Activated CD4-positive, alpha-beta T cell treated with anti-CD3 and anti-CD28 coated beads, Interleukin-2, amount 10 ng/mL, durations not matched to agents 24 days and 14 days (primary cell): Measurements from ENCODE around the gene CYLD. TPM values are rescaled to one million over a fixed set of nuclear protein-coding genes. Genes with fewer than 3 reads are reported as not detected.

Experiments
- DNase-seq: peaks from one replicate; pipeline ENCODE4 v3.0.0; 2022
- H3K27ac Mint-ChIP-seq: one replicate; pipeline ENCODE4 v1.8.0; 2022; ENCODE audit warnings: mild to moderate bottlenecking, mixed read lengths
- H3K27me3 Mint-ChIP-seq: one replicate; pipeline ENCODE4 v1.8.0; 2022; ENCODE audit warnings: mixed read lengths
- H3K36me3 Mint-ChIP-seq: one replicate; pipeline ENCODE4 v1.8.0; 2022; ENCODE audit warnings: low read depth, mild to moderate bottlenecking, mixed read lengths
- H3K4me1 Mint-ChIP-seq: one replicate; pipeline ENCODE4 v1.8.0; 2021; ENCODE audit warnings: mixed read lengths
- H3K4me3 Mint-ChIP-seq: one replicate; pipeline ENCODE4 v1.8.0; 2022; ENCODE audit warnings: mild to moderate bottlenecking, moderate library complexity, mixed read lengths
- H3K9me3 Mint-ChIP-seq: one replicate; pipeline ENCODE4 v1.8.0; 2021; ENCODE audit warnings: mixed read lengths
- intact Hi-C: fragments of 100-400 bp; cut with micrococcal nuclease; formaldehyde crosslinking; loops from one replicate; pipeline ENCODE4 v1.15.1; 2023
- total RNA-seq: library from RNA; stranded (reverse); gene quantifications from 2 replicates; pipeline ENCODE4 v1.2.3, GENCODE V29; 2022

The CYLD gene
- total RNA-seq, 1 donor from 2014 or later = 178 TPM

GRCh38 chr16:50835358-50836060 is 93.6 kb downstream of the CYLD start:
- intact Hi-C loops = no loop called here

GRCh38 chr16:50836121-50836621 is 94.3 kb downstream of the CYLD start:
- no peak overlapping the region for H3K27ac Mint-ChIP-seq
- H3K27me3 Mint-ChIP-seq = peaks cover 15% of the 10 kb centered on the region
- intact Hi-C loops = no loop called here
- no peak overlapping the region for H3K4me3 Mint-ChIP-seq
- no peaks in the 10 kb centered on the region for H3K9me3 Mint-ChIP-seq
- peaks cover 9% of the 10 kb centered on the region for H3K4me1 Mint-ChIP-seq
- no peak for DNase-seq
- no peaks in the 10 kb centered on the region for H3K36me3 Mint-ChIP-seq

More at GRCh38 chr16:50835358-50836060, 93.6 kb downstream of the CYLD start:
- H3K9me3 Mint-ChIP-seq = no peaks in the 10 kb centered on the region
- H3K36me3 Mint-ChIP-seq = no peaks in the 10 kb centered on the region
- H3K27me3 Mint-ChIP-seq = peaks cover 9% of the 10 kb centered on the region
- no peak for DNase-seq
- peaks cover 3% of the 10 kb centered on the region for H3K4me1 Mint-ChIP-seq
- no peak overlapping the region for H3K27ac Mint-ChIP-seq
- no peak overlapping the region for H3K4me3 Mint-ChIP-seq

GRCh38 chr16:50837324-50837723 is 95.4 kb downstream of the CYLD start:
- no peaks in the 10 kb centered on the region for H3K9me3 Mint-ChIP-seq
- H3K4me3 Mint-ChIP-seq = no peak overlapping the region
- intact Hi-C loops = no loop called here
- H3K27ac Mint-ChIP-seq = no peak overlapping the region
- H3K36me3 Mint-ChIP-seq = no peaks in the 10 kb centered on the region
- H3K27me3 Mint-ChIP-seq = peaks cover 19% of the 10 kb centered on the region
- peaks cover 12% of the 10 kb centered on the region for H3K4me1 Mint-ChIP-seq
- no peak for DNase-seq

- intact Hi-C loops = no loop called here
- DNase-seq = no peak
- peaks cover 24% of the 10 kb centered on the region for H3K27me3 Mint-ChIP-seq
- H3K4me3 Mint-ChIP-seq = no peak overlapping the region
- peaks cover 17% of the 10 kb centered on the region for H3K4me1 Mint-ChIP-seq
- no peaks in the 10 kb centered on the region for H3K36me3 Mint-ChIP-seq
- H3K27ac Mint-ChIP-seq = no peak overlapping the region
- no peaks in the 10 kb centered on the region for H3K9me3 Mint-ChIP-seq
Observed at GRCh38 chr16:50838165-50838564, 96.3 kb downstream of the CYLD start.

- intact Hi-C loops = no loop called here
- Mint-ChIP-seq H3K27me3 (peaks cover 28% of the 10 kb centered on the region), H3K27ac (no peak overlapping the region), H3K4me1 (peaks cover 17% of the 10 kb centered on the region), H3K9me3 (no peaks in the 10 kb centered on the region), H3K4me3 (no peak overlapping the region), H3K36me3 (no peaks in the 10 kb centered on the region)
- no peak for DNase-seq
Observed at GRCh38 chr16:50838885-50839284, 97.0 kb downstream of the CYLD start.

- H3K27me3 Mint-ChIP-seq = peaks cover 32% of the 10 kb centered on the region
Observed at GRCh38 chr16:50839356-50839755, 97.5 kb downstream of the CYLD start.

DNA sequence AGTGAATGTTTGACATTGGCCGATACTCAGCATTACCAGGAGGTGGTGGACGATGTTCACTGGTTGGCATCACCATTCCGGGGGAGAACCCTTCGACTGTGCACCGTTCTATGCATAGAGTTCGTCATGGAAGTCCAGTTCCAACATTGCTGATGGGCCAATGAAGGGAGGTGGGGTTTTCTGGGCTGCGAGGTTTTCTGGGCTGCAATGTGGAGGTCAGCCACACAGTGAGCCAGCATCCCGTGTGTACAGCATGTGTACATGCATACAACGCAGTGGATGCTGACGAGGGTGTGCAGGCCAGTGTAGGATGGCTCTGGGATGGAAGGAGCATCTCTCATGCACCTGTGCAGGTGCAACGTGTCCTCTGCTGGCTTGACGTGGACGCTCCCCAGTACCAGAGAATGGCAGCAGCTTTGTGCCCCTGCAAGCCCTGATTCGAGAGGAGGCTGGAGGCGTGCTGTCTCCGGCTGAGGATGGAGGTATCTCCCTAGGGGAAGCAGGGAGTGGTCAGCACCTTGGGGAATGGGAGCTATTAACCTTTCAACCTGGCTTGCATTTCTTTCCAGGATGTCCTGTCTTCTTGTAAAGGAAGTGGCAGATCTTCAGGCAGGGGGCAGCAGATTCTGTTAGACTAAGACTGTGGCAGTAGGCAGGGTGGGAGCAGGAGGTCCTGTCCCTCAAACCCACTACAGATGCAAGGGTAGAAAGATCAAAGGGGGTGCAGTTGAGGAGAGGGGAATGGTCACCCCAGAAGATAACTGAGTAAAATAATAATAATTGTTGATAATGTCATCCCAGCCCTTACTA is 98.2 kb downstream of the CYLD start:
- no peaks in the 10 kb centered on the region for H3K9me3 Mint-ChIP-seq
- peak overlapping the region; percentile 40 for H3K4me3 Mint-ChIP-seq
- H3K27ac Mint-ChIP-seq = peak overlapping the region; percentile 64
- no peak for DNase-seq
- intact Hi-C loops = no loop called here
- peaks cover 34% of the 10 kb centered on the region for H3K27me3 Mint-ChIP-seq
- no peaks in the 10 kb centered on the region for H3K36me3 Mint-ChIP-seq
- peaks cover 17% of the 10 kb centered on the region for H3K4me1 Mint-ChIP-seq

More at GRCh38 chr16:50839356-50839755, 97.5 kb downstream of the CYLD start:
- no peak overlapping the region for H3K27ac Mint-ChIP-seq
- DNase-seq = no peak
- H3K9me3 Mint-ChIP-seq = no peaks in the 10 kb centered on the region
- no peaks in the 10 kb centered on the region for H3K36me3 Mint-ChIP-seq
- peaks cover 17% of the 10 kb centered on the region for H3K4me1 Mint-ChIP-seq
- H3K4me3 Mint-ChIP-seq = no peak overlapping the region
- intact Hi-C loops = no loop called here

- H3K27me3 Mint-ChIP-seq = peaks cover 39% of the 10 kb centered on the region
- no peaks in the 10 kb centered on the region for H3K36me3 Mint-ChIP-seq
- peaks cover 17% of the 10 kb centered on the region for H3K4me1 Mint-ChIP-seq
- H3K4me3 Mint-ChIP-seq = peak overlapping the region; percentile 62
- DNase-seq = peak; percentile 75
- H3K9me3 Mint-ChIP-seq = no peaks in the 10 kb centered on the region
- no peak overlapping the region for H3K27ac Mint-ChIP-seq
- intact Hi-C loops = no loop called here
Observed at GRCh38 chr16:50841081-50841886, 99.4 kb downstream of the CYLD start.

DNA sequence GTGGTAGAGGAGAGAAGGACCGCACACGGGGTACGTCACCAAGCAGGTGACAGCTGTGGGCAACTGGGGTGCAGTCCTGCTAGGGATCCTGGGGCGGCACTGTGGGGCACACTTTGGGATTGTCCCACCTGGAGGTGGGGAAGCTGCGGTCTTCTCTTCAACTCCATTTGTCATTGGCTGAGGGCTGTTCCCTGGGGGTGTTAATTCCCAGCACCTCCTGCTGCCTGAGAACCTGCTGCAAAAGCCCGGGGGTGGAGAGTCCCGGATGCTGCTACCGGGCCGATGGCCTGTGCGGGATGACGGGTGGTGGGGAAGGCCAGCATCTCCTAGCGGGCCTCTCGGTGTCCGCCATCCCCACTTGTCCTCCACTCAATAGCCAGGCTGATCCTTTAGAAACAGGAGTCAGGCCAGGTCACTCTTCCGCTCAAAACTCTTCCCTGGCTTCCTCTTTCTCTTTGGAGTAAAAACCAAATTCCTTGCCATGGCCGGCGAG is 100.2 kb downstream of the CYLD start:
- peak overlapping the region; percentile 55 for H3K4me3 Mint-ChIP-seq
- H3K9me3 Mint-ChIP-seq = no peaks in the 10 kb centered on the region
- no peaks in the 10 kb centered on the region for H3K36me3 Mint-ChIP-seq
- H3K27me3 Mint-ChIP-seq = peaks cover 39% of the 10 kb centered on the region
- H3K27ac Mint-ChIP-seq = no peak overlapping the region
- H3K4me1 Mint-ChIP-seq = peaks cover 17% of the 10 kb centered on the region
- no peak for DNase-seq
- intact Hi-C loops = no loop called here

DNA sequence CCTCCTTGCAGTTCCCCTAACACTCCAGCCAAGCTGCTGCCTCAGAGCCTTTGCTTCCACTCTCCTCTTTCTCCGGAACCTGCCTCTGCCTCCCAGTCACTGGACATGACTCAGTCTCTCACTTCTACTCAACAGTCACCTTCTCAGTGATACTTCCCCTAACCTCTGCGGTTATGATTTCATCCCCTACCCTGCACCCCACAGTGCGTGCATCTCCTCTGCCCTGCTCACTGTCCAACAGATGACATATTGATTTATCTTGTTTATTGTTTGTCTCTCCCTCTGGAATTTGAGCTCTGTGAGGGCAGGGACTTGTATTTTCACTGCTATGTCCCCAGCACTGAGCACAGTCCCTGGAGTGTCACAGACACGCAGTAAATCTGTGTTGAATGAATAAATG is 100.7 kb downstream of the CYLD start:
- H3K4me1 Mint-ChIP-seq = peaks cover 17% of the 10 kb centered on the region
- no peaks in the 10 kb centered on the region for H3K36me3 Mint-ChIP-seq
- H3K27ac Mint-ChIP-seq = no peak overlapping the region
- DNase-seq = no peak
- peaks cover 39% of the 10 kb centered on the region for H3K27me3 Mint-ChIP-seq
- peak overlapping the region; percentile 55 for H3K4me3 Mint-ChIP-seq
- H3K9me3 Mint-ChIP-seq = no peaks in the 10 kb centered on the region
- intact Hi-C loops = no loop called here

DNA sequence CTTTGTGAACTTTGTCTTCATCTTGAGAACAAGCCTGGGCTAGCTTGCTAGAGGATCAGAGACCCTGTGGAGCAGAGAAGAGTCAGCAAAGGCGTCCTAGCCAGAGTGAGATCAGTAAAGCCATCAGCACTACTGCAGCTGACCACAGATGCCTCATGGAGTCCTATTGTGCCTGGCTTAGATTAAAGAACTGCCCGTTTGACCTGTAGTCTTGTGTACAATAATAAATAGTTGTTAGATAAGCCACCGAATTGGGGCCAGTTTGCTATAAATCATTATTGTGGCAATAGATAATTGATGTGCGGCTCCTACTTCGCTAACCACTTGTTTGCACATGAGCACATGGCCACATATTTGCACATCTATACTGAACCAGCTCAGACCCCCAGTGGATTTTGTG is 103.0 kb downstream of the CYLD start:
- Mint-ChIP-seq H3K9me3 (no peaks in the 10 kb centered on the region), H3K4me3 (no peak overlapping the region), H3K27me3 (peaks cover 44% of the 10 kb centered on the region), H3K27ac (no peak overlapping the region), H3K36me3 (no peaks in the 10 kb centered on the region), H3K4me1 (peaks cover 17% of the 10 kb centered on the region)
- intact Hi-C loops = no loop called here
- no peak for DNase-seq

DNA sequence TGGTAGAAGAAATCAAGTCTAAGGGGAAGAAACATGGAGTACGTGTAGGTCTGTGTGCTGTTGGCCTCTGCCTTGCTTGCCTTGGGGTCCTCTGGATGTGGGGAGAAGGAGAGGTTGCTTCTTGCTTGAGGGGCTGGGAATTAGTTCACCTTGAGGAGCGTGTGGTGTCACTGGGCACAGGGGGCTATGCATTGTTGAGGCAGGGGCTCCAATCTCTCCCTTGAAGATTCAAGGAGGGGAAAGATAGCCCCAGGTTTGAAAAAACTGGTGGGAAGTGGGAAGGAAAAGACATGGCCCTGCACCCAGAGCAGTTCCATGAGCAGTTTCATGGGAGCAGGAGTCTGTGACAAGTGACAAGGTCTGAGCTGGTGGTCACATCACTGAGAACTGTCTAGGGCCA is 103.4 kb downstream of the CYLD start:
- H3K27ac Mint-ChIP-seq = no peak overlapping the region
- no peak for DNase-seq
- no peaks in the 10 kb centered on the region for H3K9me3 Mint-ChIP-seq
- no peak overlapping the region for H3K4me3 Mint-ChIP-seq
- intact Hi-C loops = no loop called here
- H3K36me3 Mint-ChIP-seq = no peaks in the 10 kb centered on the region
- H3K4me1 Mint-ChIP-seq = peaks cover 16% of the 10 kb centered on the region
- peaks cover 43% of the 10 kb centered on the region for H3K27me3 Mint-ChIP-seq

- Mint-ChIP-seq H3K36me3 (no peaks in the 10 kb centered on the region), H3K27ac (no peak overlapping the region), H3K4me1 (peaks cover 7% of the 10 kb centered on the region), H3K4me3 (no peak overlapping the region), H3K27me3 (peaks cover 42% of the 10 kb centered on the region), H3K9me3 (no peaks in the 10 kb centered on the region)
- intact Hi-C loops = no loop called here
- no peak for DNase-seq
Observed at GRCh38 chr16:50846511-50846910, 104.6 kb downstream of the CYLD start.
